A549 (cell line): ENCODE data around the gene PBX3.

Source experiments
- SMC3 ChIP-seq: fragments of >200 bp; sonication (Bioruptor Twin); formaldehyde crosslinking; IDR thresholded peaks from 3 replicates; pipeline ENCODE4 v1.6.1; 2018; ENCODE audit warnings: inconsistent platforms
- TF ChIP-seq, protein P1 (sequence below): fragments of >200 bp; sonication (Bioruptor Twin); formaldehyde crosslinking; IDR thresholded peaks from 3 replicates; pipeline ENCODE4 v1.5.1; 2016

GRCh38 chr9:125922854-125923253, 175.7 kb downstream of the PBX3 start:
- TF ChIP-seq, protein P1, sequence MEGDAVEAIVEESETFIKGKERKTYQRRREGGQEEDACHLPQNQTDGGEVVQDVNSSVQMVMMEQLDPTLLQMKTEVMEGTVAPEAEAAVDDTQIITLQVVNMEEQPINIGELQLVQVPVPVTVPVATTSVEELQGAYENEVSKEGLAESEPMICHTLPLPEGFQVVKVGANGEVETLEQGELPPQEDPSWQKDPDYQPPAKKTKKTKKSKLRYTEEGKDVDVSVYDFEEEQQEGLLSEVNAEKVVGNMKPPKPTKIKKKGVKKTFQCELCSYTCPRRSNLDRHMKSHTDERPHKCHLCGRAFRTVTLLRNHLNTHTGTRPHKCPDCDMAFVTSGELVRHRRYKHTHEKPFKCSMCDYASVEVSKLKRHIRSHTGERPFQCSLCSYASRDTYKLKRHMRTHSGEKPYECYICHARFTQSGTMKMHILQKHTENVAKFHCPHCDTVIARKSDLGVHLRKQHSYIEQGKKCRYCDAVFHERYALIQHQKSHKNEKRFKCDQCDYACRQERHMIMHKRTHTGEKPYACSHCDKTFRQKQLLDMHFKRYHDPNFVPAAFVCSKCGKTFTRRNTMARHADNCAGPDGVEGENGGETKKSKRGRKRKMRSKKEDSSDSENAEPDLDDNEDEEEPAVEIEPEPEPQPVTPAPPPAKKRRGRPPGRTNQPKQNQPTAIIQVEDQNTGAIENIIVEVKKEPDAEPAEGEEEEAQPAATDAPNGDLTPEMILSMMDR: no peak
- TF ChIP-seq SMC3: no peak
